Activated CD4-positive, alpha-beta T cell treated with anti-CD3 and anti-CD28 coated beads, Interleukin-2, amount 10 ng/mL, durations not matched to agents 7 days and 5 days (primary cell): ENCODE measurements around the gene PCNT. TPM values are rescaled to one million over a fixed set of nuclear protein-coding genes. Genes with fewer than 3 reads are reported as not detected.

ENCODE experiments used
- CTCF ChIA-PET: fragments of 350-600 bp; sonication (Branson Sonifier 250); formaldehyde crosslinking; loops from one replicate; lab custom pipeline; 2021; ENCODE audit warnings: antibody characterized with exemption; lab: Charles Lee
- POLR2A ChIA-PET: fragments of 350-600 bp; sonication (Branson Sonifier 250); formaldehyde crosslinking; loops from one replicate; lab custom pipeline; 2021; ENCODE audit warnings: antibody characterized with exemption; lab: Charles Lee
- DNase-seq: peaks from one replicate; pipeline ENCODE4 v3.0.0-alpha.2; 2020
- H3K27ac Mint-ChIP-seq: one replicate; pipeline ENCODE4 v1.8.0; 2021; ENCODE audit warnings: mild to moderate bottlenecking, moderate library complexity, mixed read lengths
- H3K27me3 Mint-ChIP-seq: one replicate; pipeline ENCODE4 v1.8.0; 2021; ENCODE audit warnings: mixed read lengths
- H3K36me3 Mint-ChIP-seq: one replicate; pipeline ENCODE4 v1.8.0; 2021; ENCODE audit warnings: low read depth, mixed read lengths
- H3K4me1 Mint-ChIP-seq: one replicate; pipeline ENCODE4 v1.8.0; 2021; ENCODE audit warnings: mixed read lengths
- H3K4me3 Mint-ChIP-seq: one replicate; pipeline ENCODE4 v1.8.0; 2021; ENCODE audit warnings: mild to moderate bottlenecking, moderate library complexity, mixed read lengths
- H3K9me3 Mint-ChIP-seq: one replicate; pipeline ENCODE4 v1.8.0; 2021; ENCODE audit warnings: mixed read lengths
- total RNA-seq, 2 experiments: library from RNA; stranded (reverse); gene quantifications; one replicate each; pipeline ENCODE4 v1.2.3, GENCODE V29; 2021

Gene PCNT
- total RNA-seq, 2 experiments from 2014 or later: 84.0 to 89.8 TPM

GRCh38 chr21:46388206-46388880 is 64.4 kb downstream of the PCNT start:
- Mint-ChIP-seq H3K4me1 (no peaks in the 10 kb centered on the region), H3K4me3 (no peak overlapping the region), H3K27me3 (no peaks in the 10 kb centered on the region), H3K36me3 (peaks cover 50% of the 10 kb centered on the region), H3K27ac (no peak overlapping the region), H3K9me3 (peaks cover 13% of the 10 kb centered on the region)
- ChIA-PET CTCF (interaction anchor here (1.6 kb wide), 1 partner anchor 21 kb away, joined by 4 read pairs; no protein-coding TSS in a partner anchor), POLR2A (no interaction called here)
- DNase-seq: no peak

DNA sequence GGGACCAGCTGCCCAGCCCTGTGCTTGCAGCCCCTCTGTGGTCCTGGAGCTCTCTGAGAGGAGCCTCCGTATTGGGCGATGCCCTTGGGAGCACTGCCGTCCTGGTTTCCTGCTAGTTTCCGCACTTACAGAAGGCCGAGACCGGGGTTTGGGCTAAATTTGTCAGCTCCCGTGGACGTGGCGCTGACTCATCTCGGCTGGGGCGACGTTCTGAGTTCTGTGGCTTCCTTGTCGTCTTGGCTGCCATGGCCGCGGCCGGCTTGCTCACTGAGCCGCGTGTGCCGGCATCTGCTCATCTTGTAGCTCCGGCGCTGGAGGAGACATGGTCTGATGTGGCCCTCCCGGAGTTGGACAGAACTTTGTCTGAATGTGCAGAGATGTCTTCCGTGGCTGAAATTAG is 64.9 kb downstream of the PCNT start:
- Mint-ChIP-seq H3K9me3 (peaks cover 8% of the 10 kb centered on the region), H3K36me3 (peaks cover 46% of the 10 kb centered on the region), H3K27ac (no peak overlapping the region), H3K4me3 (no peak overlapping the region), H3K4me1 (no peaks in the 10 kb centered on the region), H3K27me3 (no peaks in the 10 kb centered on the region)
- DNase-seq: no peak
- POLR2A ChIA-PET: no interaction called here
- CTCF ChIA-PET: no interaction called here

GRCh38 chr21:46390603-46391545 is 66.9 kb downstream of the PCNT start:
- H3K9me3 Mint-ChIP-seq: no peaks in the 10 kb centered on the region
- POLR2A ChIA-PET: no interaction called here
- peaks cover 26% of the 10 kb centered on the region for H3K36me3 Mint-ChIP-seq
- H3K27me3 Mint-ChIP-seq: no peaks in the 10 kb centered on the region
- CTCF ChIA-PET: interaction anchor here (1.1 to 1.9 kb wide), 3 partner anchors 10 to 90 kb away, joined by 3 to 6 read pairs (median 4); no protein-coding TSS in a partner anchor
- no peaks in the 10 kb centered on the region for H3K4me1 Mint-ChIP-seq
- no peak for DNase-seq
- H3K27ac Mint-ChIP-seq: no peak overlapping the region
- H3K4me3 Mint-ChIP-seq: no peak overlapping the region

GRCh38 chr21:46391773-46392172 is 67.8 kb downstream of the PCNT start:
- Mint-ChIP-seq H3K4me3 (no peak overlapping the region), H3K27ac (no peak overlapping the region), H3K9me3 (no peaks in the 10 kb centered on the region), H3K4me1 (no peaks in the 10 kb centered on the region), H3K27me3 (no peaks in the 10 kb centered on the region), H3K36me3 (peaks cover 21% of the 10 kb centered on the region)
- ChIA-PET POLR2A (no interaction called here), CTCF (interaction anchor here (1.1 to 1.9 kb wide), 4 partner anchors 9 to 91 kb away, joined by 3 to 6 read pairs (median 4); no protein-coding TSS in a partner anchor)
- DNase-seq: no peak

GRCh38 chr21:46392921-46393320 is 69.0 kb downstream of the PCNT start:
- H3K9me3 Mint-ChIP-seq: no peaks in the 10 kb centered on the region
- DNase-seq: no peak
- H3K4me3 Mint-ChIP-seq: no peak overlapping the region
- peaks cover 19% of the 10 kb centered on the region for H3K36me3 Mint-ChIP-seq
- ChIA-PET CTCF (interaction anchor here (1.9 kb wide), 1 partner anchor 13 kb away, joined by 6 read pairs; no protein-coding TSS in a partner anchor), POLR2A (no interaction called here)
- H3K4me1 Mint-ChIP-seq: no peaks in the 10 kb centered on the region
- peak overlapping the region; percentile 41 for H3K27ac Mint-ChIP-seq
- no peaks in the 10 kb centered on the region for H3K27me3 Mint-ChIP-seq

DNA sequence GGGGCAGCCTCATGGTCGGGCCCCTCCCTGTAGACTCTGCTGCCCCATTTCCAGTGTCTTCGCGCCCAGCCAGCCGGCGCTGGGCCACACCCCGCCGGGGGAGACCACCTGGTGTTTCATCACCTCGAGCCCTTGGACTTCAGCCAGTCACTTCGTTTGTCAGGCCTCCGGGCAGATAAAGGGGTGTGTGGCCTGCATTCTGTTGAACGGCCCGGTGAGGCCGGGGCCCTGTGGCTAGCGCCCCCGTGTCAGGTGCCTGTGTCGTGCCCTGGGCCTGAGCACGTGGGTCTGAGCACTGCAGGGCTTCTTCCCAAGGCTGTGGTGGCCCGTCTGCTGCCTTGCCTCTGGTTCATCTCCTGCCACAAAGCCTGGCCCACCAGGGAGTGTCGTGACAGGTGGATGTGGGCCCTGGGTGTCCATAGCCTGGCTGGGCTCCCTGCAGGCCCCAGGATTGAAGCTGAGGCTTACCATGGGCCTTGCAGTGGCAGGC is 69.5 kb downstream of the PCNT start:
- H3K27me3 Mint-ChIP-seq: no peaks in the 10 kb centered on the region
- no peaks in the 10 kb centered on the region for H3K4me1 Mint-ChIP-seq
- POLR2A ChIA-PET: no interaction called here
- no peaks in the 10 kb centered on the region for H3K9me3 Mint-ChIP-seq
- H3K36me3 Mint-ChIP-seq: peaks cover 20% of the 10 kb centered on the region
- no peak overlapping the region for H3K27ac Mint-ChIP-seq
- DNase-seq: no peak
- CTCF ChIA-PET: no interaction called here
- no peak overlapping the region for H3K4me3 Mint-ChIP-seq

GRCh38 chr21:46393941-46394594 is 70.1 kb downstream of the PCNT start:
- ChIA-PET CTCF (no interaction called here), POLR2A (no interaction called here)
- no peaks in the 10 kb centered on the region for H3K9me3 Mint-ChIP-seq
- H3K4me1 Mint-ChIP-seq: no peaks in the 10 kb centered on the region
- no peak overlapping the region for H3K27ac Mint-ChIP-seq
- H3K27me3 Mint-ChIP-seq: no peaks in the 10 kb centered on the region
- peaks cover 21% of the 10 kb centered on the region for H3K36me3 Mint-ChIP-seq
- no peak overlapping the region for H3K4me3 Mint-ChIP-seq
- DNase-seq: no peak

- no peak overlapping the region for H3K4me3 Mint-ChIP-seq
- DNase-seq: no peak
- H3K36me3 Mint-ChIP-seq: peaks cover 21% of the 10 kb centered on the region
- ChIA-PET POLR2A (no interaction called here), CTCF (interaction anchor here (0.5 kb wide), 1 partner anchor 61 kb away, joined by 3 read pairs; no protein-coding TSS in a partner anchor)
- H3K4me1 Mint-ChIP-seq: no peaks in the 10 kb centered on the region
- H3K27ac Mint-ChIP-seq: no peak overlapping the region
- H3K9me3 Mint-ChIP-seq: no peaks in the 10 kb centered on the region
- H3K27me3 Mint-ChIP-seq: no peaks in the 10 kb centered on the region
These were observed 70.7 kb downstream of the PCNT start for GRCh38 chr21:46394595-46395104.

DNA sequence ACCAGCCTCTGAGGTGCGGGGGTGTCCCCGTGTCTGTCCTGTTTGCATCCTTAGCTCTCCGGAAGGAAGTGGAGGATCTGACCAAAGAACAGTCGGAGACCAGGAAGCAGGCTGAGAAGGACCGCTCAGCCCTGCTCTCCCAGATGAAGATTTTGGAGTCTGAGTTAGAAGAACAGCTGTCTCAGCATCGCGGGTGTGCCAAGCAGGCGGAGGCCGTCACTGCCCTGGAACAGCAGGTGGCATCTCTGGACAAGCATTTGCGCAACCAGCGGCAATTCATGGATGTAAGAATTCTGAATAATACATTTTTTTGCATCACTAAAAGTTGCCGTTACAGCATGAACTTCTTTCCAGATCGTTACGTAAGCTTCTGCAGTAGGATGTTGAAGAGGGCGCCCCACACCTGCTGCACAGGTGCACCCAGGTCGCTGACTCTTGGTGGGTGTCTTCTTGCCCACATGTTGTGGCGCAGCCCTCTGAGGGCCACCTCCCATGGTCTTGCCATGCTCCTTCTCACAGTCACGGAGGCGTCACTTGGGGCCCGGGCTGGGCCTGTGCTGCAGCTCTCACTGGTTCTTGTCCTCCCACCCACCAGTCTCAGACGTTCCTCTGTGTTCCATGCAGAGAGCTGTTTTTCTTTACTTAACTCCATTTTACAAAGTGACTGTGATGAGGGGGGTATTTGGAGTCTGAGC is 73.4 kb downstream of the PCNT start:
- no peak overlapping the region for H3K27ac Mint-ChIP-seq
- no peaks in the 10 kb centered on the region for H3K4me1 Mint-ChIP-seq
- H3K9me3 Mint-ChIP-seq: no peaks in the 10 kb centered on the region
- H3K27me3 Mint-ChIP-seq: no peaks in the 10 kb centered on the region
- H3K4me3 Mint-ChIP-seq: no peak overlapping the region
- ChIA-PET POLR2A (interaction anchor here (0.6 kb wide), 1 partner anchor 15 kb away, joined by 4 read pairs; no protein-coding TSS in a partner anchor), CTCF (no interaction called here)
- no peak for DNase-seq
- H3K36me3 Mint-ChIP-seq: peaks cover 30% of the 10 kb centered on the region

- Mint-ChIP-seq H3K27ac (no peak overlapping the region), H3K4me3 (no peak overlapping the region), H3K36me3 (peaks cover 33% of the 10 kb centered on the region), H3K9me3 (no peaks in the 10 kb centered on the region), H3K27me3 (no peaks in the 10 kb centered on the region), H3K4me1 (no peaks in the 10 kb centered on the region)
- DNase-seq: no peak
- CTCF ChIA-PET: no interaction called here
- POLR2A ChIA-PET: no interaction called here
These were observed 74.0 kb downstream of the PCNT start for GRCh38 chr21:46397993-46398392.

GRCh38 chr21:46399129-46399528 is 75.2 kb downstream of the PCNT start:
- DNase-seq: no peak
- Mint-ChIP-seq H3K4me3 (no peak overlapping the region), H3K27ac (peak overlapping the region; percentile 3), H3K36me3 (peaks cover 37% of the 10 kb centered on the region), H3K27me3 (no peaks in the 10 kb centered on the region), H3K4me1 (no peaks in the 10 kb centered on the region), H3K9me3 (no peaks in the 10 kb centered on the region)
- ChIA-PET CTCF (interaction anchor here (0.6 kb wide), 1 partner anchor 47 kb away, joined by 3 read pairs; no protein-coding TSS in a partner anchor), POLR2A (no interaction called here)

DNA sequence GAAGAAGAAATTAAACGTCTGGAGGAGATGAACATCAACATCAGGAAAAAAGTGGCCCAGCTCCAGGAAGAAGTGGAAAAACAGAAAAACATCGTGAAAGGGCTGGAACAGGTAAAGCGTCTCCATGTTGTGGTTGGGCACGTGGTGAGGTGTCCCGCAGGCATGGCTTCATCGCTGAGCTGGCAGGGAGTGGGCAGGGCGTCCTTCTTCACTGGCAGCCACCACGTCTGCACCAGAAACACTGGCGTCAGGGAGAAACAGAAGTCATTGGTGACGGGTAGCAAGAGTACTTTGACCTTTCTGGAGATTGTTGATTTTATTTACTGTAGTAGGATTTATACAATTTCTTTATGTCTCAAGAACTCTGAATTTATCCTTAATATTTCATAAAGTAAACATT is 75.7 kb downstream of the PCNT start:
- Mint-ChIP-seq H3K36me3 (peaks cover 39% of the 10 kb centered on the region), H3K27ac (no peak overlapping the region), H3K4me1 (no peaks in the 10 kb centered on the region), H3K9me3 (no peaks in the 10 kb centered on the region), H3K4me3 (no peak overlapping the region), H3K27me3 (no peaks in the 10 kb centered on the region)
- POLR2A ChIA-PET: no interaction called here
- DNase-seq: no peak
- CTCF ChIA-PET: interaction anchor here (1.0 to 1.1 kb wide), 2 partner anchors 8 to 12 kb away, joined by 3 read pairs; no protein-coding TSS in a partner anchor
